HEK293 (cell line): ENCODE data around the gene DNAH5.

Source experiments
- CTCF ChIA-PET: fragments of 350-600 bp; formaldehyde crosslinking; extraction: SDS; loops from one replicate; lab custom pipeline; 2021; ENCODE audit warnings: antibody characterized with exemption; lab: Yijun Ruan, JAX
- POLR2A ChIA-PET: fragments of 300-600 bp; formaldehyde crosslinking; extraction: SDS; loops from one replicate; lab custom pipeline; 2020; ENCODE audit warnings: antibody characterized with exemption, inconsistent platforms; lab: Yijun Ruan, JAX
- H3K27ac ChIP-seq: fragments of 200-500 bp; sonication (Bioruptor generic); 2 replicates; pipeline ENCODE4 v1.5.1; 2014; ENCODE audit warnings: low read depth, low read length, control low read depth, inconsistent platforms; ENCODE audit errors: extremely low read depth
- H3K36me3 ChIP-seq, 2 experiments: fragments of 200-500 bp in 1 of 2; sonication (Bioruptor generic) in 1 of 2; 1 replicate in 1 of 2; 2 replicates in 1 of 2; pipeline ENCODE4 v1.5.1; 2014 to 2017; ENCODE audit warnings: inconsistent platforms in 2 of 2, low read length in 2 of 2; ENCODE audit not compliant: control insufficient read depth in 2 of 2, insufficient read depth in 1 of 2
- H3K4me1 ChIP-seq: fragments of 200-500 bp; sonication (Bioruptor generic); 2 replicates; pipeline ENCODE4 v1.5.1; 2014; ENCODE audit warnings: mild to moderate bottlenecking, low read length, inconsistent platforms; ENCODE audit not compliant: control insufficient read depth, insufficient read depth
- H3K4me3 ChIP-seq: 2 replicates; pipeline ENCODE4 v1.5.1; 2011; ENCODE audit warnings: low read depth, mild to moderate bottlenecking, control low read depth, low read length, moderate library complexity
- H3K9me3 ChIP-seq: fragments of 200-500 bp; sonication (Bioruptor generic); 2 replicates; pipeline ENCODE4 v1.5.1; 2014; ENCODE audit warnings: low read depth, low read length, inconsistent platforms; ENCODE audit not compliant: control insufficient read depth, insufficient read depth
- HOXA7 ChIP-seq: sonication (generic); formaldehyde crosslinking; IDR thresholded peaks from 2 replicates; pipeline ENCODE4 v1.8.1; 2022; ENCODE audit warnings: missing genetic modification reagents, borderline replicate concordance
- INSM2 ChIP-seq: fragments of 450-650 bp; formaldehyde crosslinking; IDR thresholded peaks from 2 replicates; pipeline ENCODE4 v1.5.1; 2016; ENCODE audit warnings: missing biosample characterization, missing genetic modification characterization
- KLF9 ChIP-seq: fragments of 450-650 bp; formaldehyde crosslinking; IDR thresholded peaks from 2 replicates; pipeline ENCODE4 v1.5.1; 2016; ENCODE audit warnings: missing biosample characterization, missing genetic modification characterization, low read depth
- PRDM10 ChIP-seq: fragments of 450-650 bp; formaldehyde crosslinking; IDR thresholded peaks from 2 replicates; pipeline ENCODE4 v1.5.1; 2016; ENCODE audit warnings: missing biosample characterization, missing genetic modification characterization
- SALL2 ChIP-seq: fragments of 450-650 bp; formaldehyde crosslinking; IDR thresholded peaks from 2 replicates; pipeline ENCODE4 v1.5.0; 2017; ENCODE audit warnings: missing biosample characterization, mild to moderate bottlenecking, missing genetic modification characterization, borderline replicate concordance
- ZNF157 ChIP-seq: fragments of 450-650 bp; formaldehyde crosslinking; IDR thresholded peaks from 2 replicates; pipeline ENCODE4 v1.5.1; 2016; ENCODE audit warnings: missing biosample characterization, missing genetic modification characterization
- ZNF211 ChIP-seq: fragments of 450-650 bp; formaldehyde crosslinking; IDR thresholded peaks from 2 replicates; pipeline ENCODE4 v1.5.1; 2016; ENCODE audit warnings: low read depth, missing biosample characterization, missing genetic modification characterization
- ZNF23 ChIP-seq: fragments of 450-650 bp; formaldehyde crosslinking; IDR thresholded peaks from 2 replicates; pipeline ENCODE4 v1.5.1; 2016; ENCODE audit warnings: missing biosample characterization, missing genetic modification characterization, borderline replicate concordance
- ZNF354C ChIP-seq: fragments of 450-650 bp; formaldehyde crosslinking; IDR thresholded peaks from 2 replicates; pipeline ENCODE4 v1.5.1; 2016; ENCODE audit warnings: missing biosample characterization, missing genetic modification characterization, low read depth, borderline replicate concordance
- TF ChIP-seq, protein P1 (sequence below): fragments of 450-650 bp; formaldehyde crosslinking; IDR thresholded peaks from 2 replicates; pipeline ENCODE4 v1.5.1; 2016; ENCODE audit warnings: missing biosample characterization, missing genetic modification characterization
- TF ChIP-seq, protein P2 (sequence below): fragments of 450-650 bp; formaldehyde crosslinking; IDR thresholded peaks from 2 replicates; pipeline ENCODE4 v1.5.1; 2016; ENCODE audit warnings: missing biosample characterization, missing genetic modification characterization, borderline replicate concordance
- TF ChIP-seq, protein P3 (sequence below): fragments of 450-650 bp; IDR thresholded peaks from 2 replicates; pipeline ENCODE4 v1.5.1; 2018; ENCODE audit warnings: missing biosample characterization, mild to moderate bottlenecking, missing genetic modification characterization
- TF ChIP-seq, protein P4 (sequence below): fragments of 450-650 bp; formaldehyde crosslinking; IDR thresholded peaks from 2 replicates; pipeline ENCODE4 v1.5.1; 2016; ENCODE audit warnings: missing biosample characterization, missing genetic modification characterization, low read depth

DNAH5 gene

GRCh38 chr5:13956471-13956870, 12.0 kb upstream of the DNAH5 start:
- H3K4me3 ChIP-seq = no peak overlapping the region
- TF ChIP-seq INSM2 (tag by site-specific recombination) = no peak
- TF ChIP-seq ZNF157 (tag by site-specific recombination) = no peak
- TF ChIP-seq, protein P1, sequence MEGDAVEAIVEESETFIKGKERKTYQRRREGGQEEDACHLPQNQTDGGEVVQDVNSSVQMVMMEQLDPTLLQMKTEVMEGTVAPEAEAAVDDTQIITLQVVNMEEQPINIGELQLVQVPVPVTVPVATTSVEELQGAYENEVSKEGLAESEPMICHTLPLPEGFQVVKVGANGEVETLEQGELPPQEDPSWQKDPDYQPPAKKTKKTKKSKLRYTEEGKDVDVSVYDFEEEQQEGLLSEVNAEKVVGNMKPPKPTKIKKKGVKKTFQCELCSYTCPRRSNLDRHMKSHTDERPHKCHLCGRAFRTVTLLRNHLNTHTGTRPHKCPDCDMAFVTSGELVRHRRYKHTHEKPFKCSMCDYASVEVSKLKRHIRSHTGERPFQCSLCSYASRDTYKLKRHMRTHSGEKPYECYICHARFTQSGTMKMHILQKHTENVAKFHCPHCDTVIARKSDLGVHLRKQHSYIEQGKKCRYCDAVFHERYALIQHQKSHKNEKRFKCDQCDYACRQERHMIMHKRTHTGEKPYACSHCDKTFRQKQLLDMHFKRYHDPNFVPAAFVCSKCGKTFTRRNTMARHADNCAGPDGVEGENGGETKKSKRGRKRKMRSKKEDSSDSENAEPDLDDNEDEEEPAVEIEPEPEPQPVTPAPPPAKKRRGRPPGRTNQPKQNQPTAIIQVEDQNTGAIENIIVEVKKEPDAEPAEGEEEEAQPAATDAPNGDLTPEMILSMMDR (tag by site-specific recombination) = no peak
- no peak for TF ChIP-seq ZNF354C
- TF ChIP-seq PRDM10 (tag by site-specific recombination) = no peak
- no peak for TF ChIP-seq KLF9 (tag by site-specific recombination)
- ChIA-PET POLR2A (no interaction called here), CTCF (interaction anchor here (0.6 to 1.7 kb wide), 16 partner anchors 9 to 1300 kb away, joined by 3 to 11 read pairs (median 4); no protein-coding TSS in a partner anchor)
- H3K9me3 ChIP-seq = no peaks in the 10 kb centered on the region; the same call in 1 of the 2 replicates
- no peaks in the 10 kb centered on the region for H3K4me1 ChIP-seq
- H3K36me3 ChIP-seq = no peaks in the 10 kb centered on the region
- H3K27ac ChIP-seq = no peak overlapping the region

DNA sequence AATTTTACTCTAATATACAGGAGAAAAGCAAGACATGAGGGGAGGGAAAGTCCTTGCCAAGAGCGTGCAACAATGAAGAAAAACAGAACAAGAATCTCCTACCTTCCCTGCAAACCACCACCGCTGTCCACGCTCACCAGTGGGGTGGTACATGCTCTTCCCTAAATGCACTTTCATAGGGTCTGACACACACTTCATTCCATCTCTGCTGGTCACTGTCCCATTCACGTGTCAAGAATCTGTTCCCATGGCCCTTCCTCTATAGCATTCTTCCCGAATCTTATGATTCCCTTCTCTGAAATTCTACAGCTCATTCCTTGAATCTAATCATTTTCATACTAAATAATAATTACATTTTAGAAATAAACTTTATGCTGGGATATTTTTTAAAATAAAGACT, 11.4 kb upstream of the DNAH5 start:
- ChIA-PET CTCF (interaction anchor here (1.0 to 1.7 kb wide), 2 partner anchors 9 to 693 kb away, joined by 3 to 11 read pairs; no protein-coding TSS in a partner anchor), POLR2A (no interaction called here)
- H3K4me1 ChIP-seq = no peaks in the 10 kb centered on the region
- H3K36me3 ChIP-seq = no peaks in the 10 kb centered on the region
- no peak overlapping the region for H3K27ac ChIP-seq
- H3K4me3 ChIP-seq = no peak overlapping the region
- no peaks in the 10 kb centered on the region; the same call in 1 of the 2 replicates for H3K9me3 ChIP-seq
- TF ChIP-seq ZNF23 (tag by site-specific recombination) (no peak), SALL2 (tag by site-specific recombination) (no peak), ZNF211 (tag by site-specific recombination) (no peak), HOXA7 (CRISPR knock-in tag) (no peak)
- TF ChIP-seq, protein P2, sequence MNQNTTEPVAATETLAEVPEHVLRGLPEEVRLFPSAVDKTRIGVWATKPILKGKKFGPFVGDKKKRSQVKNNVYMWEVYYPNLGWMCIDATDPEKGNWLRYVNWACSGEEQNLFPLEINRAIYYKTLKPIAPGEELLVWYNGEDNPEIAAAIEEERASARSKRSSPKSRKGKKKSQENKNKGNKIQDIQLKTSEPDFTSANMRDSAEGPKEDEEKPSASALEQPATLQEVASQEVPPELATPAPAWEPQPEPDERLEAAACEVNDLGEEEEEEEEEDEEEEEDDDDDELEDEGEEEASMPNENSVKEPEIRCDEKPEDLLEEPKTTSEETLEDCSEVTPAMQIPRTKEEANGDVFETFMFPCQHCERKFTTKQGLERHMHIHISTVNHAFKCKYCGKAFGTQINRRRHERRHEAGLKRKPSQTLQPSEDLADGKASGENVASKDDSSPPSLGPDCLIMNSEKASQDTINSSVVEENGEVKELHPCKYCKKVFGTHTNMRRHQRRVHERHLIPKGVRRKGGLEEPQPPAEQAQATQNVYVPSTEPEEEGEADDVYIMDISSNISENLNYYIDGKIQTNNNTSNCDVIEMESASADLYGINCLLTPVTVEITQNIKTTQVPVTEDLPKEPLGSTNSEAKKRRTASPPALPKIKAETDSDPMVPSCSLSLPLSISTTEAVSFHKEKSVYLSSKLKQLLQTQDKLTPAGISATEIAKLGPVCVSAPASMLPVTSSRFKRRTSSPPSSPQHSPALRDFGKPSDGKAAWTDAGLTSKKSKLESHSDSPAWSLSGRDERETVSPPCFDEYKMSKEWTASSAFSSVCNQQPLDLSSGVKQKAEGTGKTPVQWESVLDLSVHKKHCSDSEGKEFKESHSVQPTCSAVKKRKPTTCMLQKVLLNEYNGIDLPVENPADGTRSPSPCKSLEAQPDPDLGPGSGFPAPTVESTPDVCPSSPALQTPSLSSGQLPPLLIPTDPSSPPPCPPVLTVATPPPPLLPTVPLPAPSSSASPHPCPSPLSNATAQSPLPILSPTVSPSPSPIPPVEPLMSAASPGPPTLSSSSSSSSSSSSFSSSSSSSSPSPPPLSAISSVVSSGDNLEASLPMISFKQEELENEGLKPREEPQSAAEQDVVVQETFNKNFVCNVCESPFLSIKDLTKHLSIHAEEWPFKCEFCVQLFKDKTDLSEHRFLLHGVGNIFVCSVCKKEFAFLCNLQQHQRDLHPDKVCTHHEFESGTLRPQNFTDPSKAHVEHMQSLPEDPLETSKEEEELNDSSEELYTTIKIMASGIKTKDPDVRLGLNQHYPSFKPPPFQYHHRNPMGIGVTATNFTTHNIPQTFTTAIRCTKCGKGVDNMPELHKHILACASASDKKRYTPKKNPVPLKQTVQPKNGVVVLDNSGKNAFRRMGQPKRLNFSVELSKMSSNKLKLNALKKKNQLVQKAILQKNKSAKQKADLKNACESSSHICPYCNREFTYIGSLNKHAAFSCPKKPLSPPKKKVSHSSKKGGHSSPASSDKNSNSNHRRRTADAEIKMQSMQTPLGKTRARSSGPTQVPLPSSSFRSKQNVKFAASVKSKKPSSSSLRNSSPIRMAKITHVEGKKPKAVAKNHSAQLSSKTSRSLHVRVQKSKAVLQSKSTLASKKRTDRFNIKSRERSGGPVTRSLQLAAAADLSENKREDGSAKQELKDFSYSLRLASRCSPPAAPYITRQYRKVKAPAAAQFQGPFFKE (tag by site-specific recombination) = no peak
- TF ChIP-seq, protein P3, sequence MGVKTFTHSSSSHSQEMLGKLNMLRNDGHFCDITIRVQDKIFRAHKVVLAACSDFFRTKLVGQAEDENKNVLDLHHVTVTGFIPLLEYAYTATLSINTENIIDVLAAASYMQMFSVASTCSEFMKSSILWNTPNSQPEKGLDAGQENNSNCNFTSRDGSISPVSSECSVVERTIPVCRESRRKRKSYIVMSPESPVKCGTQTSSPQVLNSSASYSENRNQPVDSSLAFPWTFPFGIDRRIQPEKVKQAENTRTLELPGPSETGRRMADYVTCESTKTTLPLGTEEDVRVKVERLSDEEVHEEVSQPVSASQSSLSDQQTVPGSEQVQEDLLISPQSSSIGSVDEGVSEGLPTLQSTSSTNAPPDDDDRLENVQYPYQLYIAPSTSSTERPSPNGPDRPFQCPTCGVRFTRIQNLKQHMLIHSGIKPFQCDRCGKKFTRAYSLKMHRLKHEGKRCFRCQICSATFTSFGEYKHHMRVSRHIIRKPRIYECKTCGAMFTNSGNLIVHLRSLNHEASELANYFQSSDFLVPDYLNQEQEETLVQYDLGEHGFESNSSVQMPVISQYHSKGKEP (tag by site-specific recombination) = no peak
- TF ChIP-seq, protein P4, sequence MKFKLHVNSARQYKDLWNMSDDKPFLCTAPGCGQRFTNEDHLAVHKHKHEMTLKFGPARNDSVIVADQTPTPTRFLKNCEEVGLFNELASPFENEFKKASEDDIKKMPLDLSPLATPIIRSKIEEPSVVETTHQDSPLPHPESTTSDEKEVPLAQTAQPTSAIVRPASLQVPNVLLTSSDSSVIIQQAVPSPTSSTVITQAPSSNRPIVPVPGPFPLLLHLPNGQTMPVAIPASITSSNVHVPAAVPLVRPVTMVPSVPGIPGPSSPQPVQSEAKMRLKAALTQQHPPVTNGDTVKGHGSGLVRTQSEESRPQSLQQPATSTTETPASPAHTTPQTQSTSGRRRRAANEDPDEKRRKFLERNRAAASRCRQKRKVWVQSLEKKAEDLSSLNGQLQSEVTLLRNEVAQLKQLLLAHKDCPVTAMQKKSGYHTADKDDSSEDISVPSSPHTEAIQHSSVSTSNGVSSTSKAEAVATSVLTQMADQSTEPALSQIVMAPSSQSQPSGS (tag by site-specific recombination) = no peak
- TF ChIP-seq, protein P1 (tag by site-specific recombination) = no peak
